Progenitor cell of endocrine pancreas (in vitro differentiated cells): ENCODE data around the gene CMIP. TPM values are rescaled to one million over a fixed set of nuclear protein-coding genes. Genes with fewer than 3 reads are reported as not detected.

Experiments
- DNase-seq: peaks from one replicate; pipeline ENCODE4 v3.0.0; 2021; ENCODE audit warnings: low spot score; ENCODE audit not compliant: unreplicated experiment
- H3K27ac Mint-ChIP-seq: 2 replicates; pipeline ENCODE4 v1.8.0; 2021; ENCODE audit warnings: mild to moderate bottlenecking, moderate library complexity, mixed read lengths
- H3K27me3 Mint-ChIP-seq: 2 replicates; pipeline ENCODE4 v1.8.0; 2021; ENCODE audit warnings: mixed read lengths
- H3K36me3 Mint-ChIP-seq: 2 replicates; pipeline ENCODE4 v1.8.0; 2022; ENCODE audit warnings: mixed read lengths; ENCODE audit not compliant: insufficient read depth
- H3K4me1 Mint-ChIP-seq: 2 replicates; pipeline ENCODE4 v1.8.0; 2021; ENCODE audit warnings: low read depth, mixed read lengths
- H3K4me3 Mint-ChIP-seq: 2 replicates; pipeline ENCODE4 v1.8.0; 2021; ENCODE audit warnings: low read depth, mild to moderate bottlenecking, moderate library complexity, mixed read lengths
- H3K9me3 Mint-ChIP-seq: 2 replicates; pipeline ENCODE4 v1.8.0; 2021; ENCODE audit warnings: low read depth, mixed read lengths
- total RNA-seq: library from RNA; stranded (reverse); gene quantifications from 2 replicates; pipeline ENCODE4 v1.2.1, GENCODE V29; 2021
- TF ChIP-seq, protein P1 (sequence below): fragments of 200-600 bp; sonication (generic); IDR thresholded peaks from one replicate; pipeline ENCODE4 v1.5.0; 2021; ENCODE audit warnings: antibody characterized with exemption, mild to moderate bottlenecking; ENCODE audit not compliant: unreplicated experiment

CMIP gene
- total RNA-seq, 1 donor from 2014 or later = 62.7 TPM

DNA sequence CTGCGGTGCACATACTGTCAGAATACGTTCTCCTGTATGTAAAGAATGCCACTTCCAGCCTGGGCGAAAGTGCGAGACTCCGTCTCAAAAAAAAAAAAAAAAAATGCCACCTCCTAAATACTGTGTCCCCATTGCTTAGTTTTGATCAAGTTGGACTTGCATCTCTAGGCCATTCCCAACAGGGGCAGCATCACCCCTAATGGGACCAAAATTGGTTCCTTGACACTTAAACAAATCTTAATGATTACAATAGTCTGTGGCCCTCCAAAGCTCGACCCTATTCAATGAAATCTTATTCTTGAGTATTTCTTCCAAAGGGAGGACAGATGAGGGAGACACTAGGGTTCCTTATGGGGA, 179.8 kb downstream of the CMIP start:
- TF ChIP-seq, protein P1, sequence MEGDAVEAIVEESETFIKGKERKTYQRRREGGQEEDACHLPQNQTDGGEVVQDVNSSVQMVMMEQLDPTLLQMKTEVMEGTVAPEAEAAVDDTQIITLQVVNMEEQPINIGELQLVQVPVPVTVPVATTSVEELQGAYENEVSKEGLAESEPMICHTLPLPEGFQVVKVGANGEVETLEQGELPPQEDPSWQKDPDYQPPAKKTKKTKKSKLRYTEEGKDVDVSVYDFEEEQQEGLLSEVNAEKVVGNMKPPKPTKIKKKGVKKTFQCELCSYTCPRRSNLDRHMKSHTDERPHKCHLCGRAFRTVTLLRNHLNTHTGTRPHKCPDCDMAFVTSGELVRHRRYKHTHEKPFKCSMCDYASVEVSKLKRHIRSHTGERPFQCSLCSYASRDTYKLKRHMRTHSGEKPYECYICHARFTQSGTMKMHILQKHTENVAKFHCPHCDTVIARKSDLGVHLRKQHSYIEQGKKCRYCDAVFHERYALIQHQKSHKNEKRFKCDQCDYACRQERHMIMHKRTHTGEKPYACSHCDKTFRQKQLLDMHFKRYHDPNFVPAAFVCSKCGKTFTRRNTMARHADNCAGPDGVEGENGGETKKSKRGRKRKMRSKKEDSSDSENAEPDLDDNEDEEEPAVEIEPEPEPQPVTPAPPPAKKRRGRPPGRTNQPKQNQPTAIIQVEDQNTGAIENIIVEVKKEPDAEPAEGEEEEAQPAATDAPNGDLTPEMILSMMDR = no peak
- H3K27ac Mint-ChIP-seq = no peak overlapping the region
- no peak for DNase-seq
- no peaks in the 10 kb centered on the region for H3K9me3 Mint-ChIP-seq
- H3K4me1 Mint-ChIP-seq = peaks cover 3% of the 10 kb centered on the region
- H3K4me3 Mint-ChIP-seq = no peak overlapping the region
- peaks cover 1% of the 10 kb centered on the region for H3K36me3 Mint-ChIP-seq
- no peaks in the 10 kb centered on the region for H3K27me3 Mint-ChIP-seq

DNA sequence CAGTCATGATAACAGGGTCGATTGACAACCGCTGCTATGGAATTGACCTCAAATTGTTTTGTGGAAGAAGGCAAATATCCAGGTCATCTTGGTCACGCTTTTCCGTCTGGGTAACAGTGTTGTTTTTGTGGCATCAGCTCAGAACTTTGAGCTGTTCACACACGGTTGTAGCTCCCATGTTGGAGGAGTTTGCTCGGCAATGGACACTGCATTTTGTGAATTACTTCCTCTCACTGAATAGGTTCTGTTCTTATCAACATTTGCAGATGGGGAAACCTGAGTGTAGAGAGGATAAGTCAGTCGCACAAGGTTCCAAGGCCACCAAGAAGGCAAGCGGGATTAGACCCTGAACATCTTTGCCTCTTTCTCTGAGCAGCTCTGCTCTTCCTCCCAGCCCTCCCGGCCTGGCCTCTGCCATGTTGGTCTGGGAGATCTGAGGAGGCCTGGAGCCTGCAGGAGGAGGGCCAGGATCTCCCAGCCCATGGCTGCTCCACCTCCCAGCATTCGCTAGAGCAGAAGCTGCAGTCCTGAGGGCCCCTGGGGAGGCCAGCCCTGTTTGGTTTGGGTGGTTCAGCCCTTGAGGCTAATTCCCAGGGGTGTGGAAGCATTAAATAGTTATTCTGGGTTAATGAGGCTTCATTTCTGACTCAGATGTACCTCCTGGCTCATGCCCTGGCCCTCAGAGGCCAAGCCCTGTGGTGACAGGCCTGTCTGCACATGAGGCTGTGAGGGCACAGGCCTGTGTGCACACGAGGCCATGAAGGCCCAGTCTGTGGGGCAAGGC, 180.3 kb downstream of the CMIP start:
- Mint-ChIP-seq H3K27ac (no peak overlapping the region), H3K4me1 (peaks cover 4% of the 10 kb centered on the region), H3K4me3 (no peak overlapping the region), H3K9me3 (no peaks in the 10 kb centered on the region), H3K27me3 (no peaks in the 10 kb centered on the region), H3K36me3 (peaks cover 1% of the 10 kb centered on the region)
- DNase-seq = no peak
- TF ChIP-seq, protein P1 = no peak

DNA sequence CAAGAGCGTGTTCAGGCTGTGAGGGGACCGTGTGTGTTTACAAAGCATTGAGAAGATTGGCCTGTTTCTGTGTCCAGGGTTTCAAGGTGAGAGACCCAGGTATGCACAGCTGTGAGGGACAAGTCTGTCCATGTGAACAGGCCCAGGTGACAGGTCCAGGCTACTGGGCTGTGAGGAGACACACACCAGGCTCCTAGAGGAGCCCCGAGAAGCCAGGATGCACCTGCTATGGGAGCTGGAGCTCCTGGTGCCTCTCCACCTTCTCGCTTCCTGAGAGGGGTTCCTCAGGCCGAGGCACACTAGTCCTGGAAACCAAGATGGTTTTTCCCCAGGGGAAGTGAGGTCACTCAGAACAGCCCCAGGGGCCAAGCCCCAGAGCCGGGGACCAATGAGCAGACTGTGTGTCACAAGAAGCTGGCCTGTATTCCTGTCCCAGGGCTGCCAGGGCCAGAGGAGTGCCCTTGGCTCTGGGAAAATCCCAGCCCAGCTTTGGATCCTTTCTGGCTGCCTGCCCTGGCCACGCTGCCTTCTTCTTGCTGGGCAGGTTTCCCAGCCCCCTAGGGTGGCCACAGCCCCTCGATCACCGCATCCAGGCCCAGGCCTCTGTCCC, 181.0 kb downstream of the CMIP start:
- TF ChIP-seq, protein P1 = no peak
- Mint-ChIP-seq H3K4me3 (no peak overlapping the region), H3K27ac (no peak overlapping the region), H3K36me3 (peaks cover 1% of the 10 kb centered on the region), H3K9me3 (no peaks in the 10 kb centered on the region), H3K4me1 (peaks cover 7% of the 10 kb centered on the region), H3K27me3 (no peaks in the 10 kb centered on the region)
- DNase-seq = no peak

DNA sequence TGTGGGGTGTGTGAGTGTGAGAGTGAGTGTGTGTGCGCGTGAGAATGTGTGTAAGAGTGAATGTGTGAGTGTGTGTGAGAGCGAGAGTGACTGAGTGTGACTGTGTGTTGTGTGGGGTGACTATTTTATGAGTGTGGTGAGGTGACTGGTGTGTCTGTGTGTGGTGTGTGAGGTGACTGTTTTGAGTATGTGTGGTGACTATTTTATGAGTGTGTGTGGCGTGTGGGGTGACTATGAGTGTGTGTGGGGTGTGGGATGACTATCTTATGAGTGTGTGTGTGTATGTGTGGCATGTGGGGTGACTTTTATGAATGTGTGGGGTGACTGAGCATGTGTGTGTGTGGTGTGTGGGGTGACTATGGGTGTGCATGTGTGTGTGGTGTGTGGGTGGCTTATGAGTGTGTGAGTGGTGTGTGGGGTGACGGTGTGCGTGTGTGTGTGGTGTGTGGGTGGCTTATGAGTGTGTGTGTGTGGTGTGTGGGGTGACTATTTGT, 181.6 kb downstream of the CMIP start:
- H3K36me3 Mint-ChIP-seq = peaks cover 1% of the 10 kb centered on the region
- no peak overlapping the region for H3K27ac Mint-ChIP-seq
- TF ChIP-seq, protein P1 = no peak
- H3K9me3 Mint-ChIP-seq = no peaks in the 10 kb centered on the region
- no peaks in the 10 kb centered on the region for H3K27me3 Mint-ChIP-seq
- H3K4me1 Mint-ChIP-seq = peaks cover 12% of the 10 kb centered on the region
- DNase-seq = no peak
- no peak overlapping the region for H3K4me3 Mint-ChIP-seq

DNA sequence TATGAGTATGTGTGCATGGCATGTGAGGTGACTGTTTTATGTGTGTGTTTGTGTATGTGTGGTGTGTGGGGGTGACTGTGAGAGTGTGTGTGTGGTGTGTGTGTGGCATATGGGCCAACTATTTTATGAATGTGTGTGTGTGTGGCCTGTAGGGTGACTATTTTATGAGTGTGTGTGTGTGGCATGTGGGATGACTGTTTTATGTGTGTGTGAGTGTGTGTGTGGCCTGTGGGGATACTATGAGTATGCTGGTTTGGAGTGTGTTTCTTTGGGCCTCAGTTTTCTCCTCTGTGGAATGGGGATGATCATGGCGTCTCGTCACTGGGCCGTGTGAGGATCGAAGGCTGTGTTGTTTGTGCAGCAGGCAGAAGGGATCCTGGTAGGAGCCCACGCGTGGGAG, 182.4 kb downstream of the CMIP start:
- DNase-seq = no peak
- Mint-ChIP-seq H3K4me3 (no peak overlapping the region), H3K4me1 (peaks cover 17% of the 10 kb centered on the region), H3K36me3 (peaks cover 1% of the 10 kb centered on the region), H3K27me3 (no peaks in the 10 kb centered on the region), H3K9me3 (no peaks in the 10 kb centered on the region), H3K27ac (no peak overlapping the region)
- TF ChIP-seq, protein P1 = no peak
